Measurements from ENCODE around the gene LPCAT3. TPM values are rescaled to one million over a fixed set of nuclear protein-coding genes. Genes with fewer than 3 reads are reported as not detected.

LPCAT3 gene, protein sequence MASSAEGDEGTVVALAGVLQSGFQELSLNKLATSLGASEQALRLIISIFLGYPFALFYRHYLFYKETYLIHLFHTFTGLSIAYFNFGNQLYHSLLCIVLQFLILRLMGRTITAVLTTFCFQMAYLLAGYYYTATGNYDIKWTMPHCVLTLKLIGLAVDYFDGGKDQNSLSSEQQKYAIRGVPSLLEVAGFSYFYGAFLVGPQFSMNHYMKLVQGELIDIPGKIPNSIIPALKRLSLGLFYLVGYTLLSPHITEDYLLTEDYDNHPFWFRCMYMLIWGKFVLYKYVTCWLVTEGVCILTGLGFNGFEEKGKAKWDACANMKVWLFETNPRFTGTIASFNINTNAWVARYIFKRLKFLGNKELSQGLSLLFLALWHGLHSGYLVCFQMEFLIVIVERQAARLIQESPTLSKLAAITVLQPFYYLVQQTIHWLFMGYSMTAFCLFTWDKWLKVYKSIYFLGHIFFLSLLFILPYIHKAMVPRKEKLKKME
- 23.0 TPM for total RNA-seq

DNA sequence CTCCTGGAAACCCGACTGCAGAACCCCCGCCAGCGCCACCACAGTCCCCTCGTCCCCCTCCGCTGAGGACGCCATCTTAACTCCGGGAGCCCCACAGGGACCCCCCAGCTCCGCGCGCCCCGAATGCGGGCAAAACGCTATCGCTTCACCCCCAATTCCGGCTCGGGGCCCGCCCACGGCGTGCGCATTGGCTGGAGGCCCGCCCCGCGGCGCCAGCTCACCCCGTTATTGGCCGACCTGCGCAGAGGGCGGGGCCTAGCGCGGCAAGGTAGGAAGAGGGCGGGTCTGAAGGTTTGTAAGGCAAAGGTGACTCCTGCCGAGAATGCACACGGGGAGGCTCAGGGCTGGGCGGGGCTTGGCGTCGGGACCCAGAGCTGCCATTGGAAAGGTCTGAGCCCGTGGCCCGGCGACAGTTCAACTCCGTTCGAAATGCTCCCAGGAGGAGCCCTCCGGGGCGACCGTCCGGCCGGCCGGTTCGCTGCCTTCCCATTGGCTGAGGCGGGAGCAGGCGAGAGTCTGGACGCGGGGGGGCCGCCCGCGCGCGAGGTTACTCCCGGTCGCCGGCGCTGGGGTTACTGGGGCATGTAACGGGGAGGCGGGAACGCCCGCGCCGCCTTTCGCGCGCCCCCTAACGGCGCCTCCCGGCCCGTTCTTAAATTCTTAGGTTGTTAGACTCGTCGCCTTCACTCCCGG, at the start of gene LPCAT3:
LPCAT3 (minus strand) TSS at position 127 of the 693 bp plus-strand sequence; CDS start at position 75, 52 bp downstream.
- no peaks in the 10 kb centered on the region for H3K27me3 ChIP-seq
- DNase-seq (ENCODE audit: low spot score in 2 of 2), result peak; percentile 92 to 99
- intact Hi-C loops (cut with DNase I), result loop anchor here (1.0 to 5.0 kb wide), 7 partner anchors 42 to 170 kb away; partner anchors contain the start of genes ATN1, C12orf57, C1R and C1RL
- H3K27ac ChIP-seq, result peak within 1 kb of the TSS; percentile 87 to 92
- peak within 1 kb of the TSS; percentile 66 to 73 for H3K4me3 ChIP-seq
- TF ChIP-seq, protein P1, sequence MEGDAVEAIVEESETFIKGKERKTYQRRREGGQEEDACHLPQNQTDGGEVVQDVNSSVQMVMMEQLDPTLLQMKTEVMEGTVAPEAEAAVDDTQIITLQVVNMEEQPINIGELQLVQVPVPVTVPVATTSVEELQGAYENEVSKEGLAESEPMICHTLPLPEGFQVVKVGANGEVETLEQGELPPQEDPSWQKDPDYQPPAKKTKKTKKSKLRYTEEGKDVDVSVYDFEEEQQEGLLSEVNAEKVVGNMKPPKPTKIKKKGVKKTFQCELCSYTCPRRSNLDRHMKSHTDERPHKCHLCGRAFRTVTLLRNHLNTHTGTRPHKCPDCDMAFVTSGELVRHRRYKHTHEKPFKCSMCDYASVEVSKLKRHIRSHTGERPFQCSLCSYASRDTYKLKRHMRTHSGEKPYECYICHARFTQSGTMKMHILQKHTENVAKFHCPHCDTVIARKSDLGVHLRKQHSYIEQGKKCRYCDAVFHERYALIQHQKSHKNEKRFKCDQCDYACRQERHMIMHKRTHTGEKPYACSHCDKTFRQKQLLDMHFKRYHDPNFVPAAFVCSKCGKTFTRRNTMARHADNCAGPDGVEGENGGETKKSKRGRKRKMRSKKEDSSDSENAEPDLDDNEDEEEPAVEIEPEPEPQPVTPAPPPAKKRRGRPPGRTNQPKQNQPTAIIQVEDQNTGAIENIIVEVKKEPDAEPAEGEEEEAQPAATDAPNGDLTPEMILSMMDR (IDR thresholded peaks at IDR 0.05), result peak; percentile 83 to 92 (median 90)
- peaks cover 5% of the 10 kb centered on the region in 2 donors for H3K4me1 ChIP-seq
- H3K36me3 ChIP-seq, result no peaks in the 10 kb centered on the region
- H3K9me3 ChIP-seq, result no peaks in the 10 kb centered on the region

DNA sequence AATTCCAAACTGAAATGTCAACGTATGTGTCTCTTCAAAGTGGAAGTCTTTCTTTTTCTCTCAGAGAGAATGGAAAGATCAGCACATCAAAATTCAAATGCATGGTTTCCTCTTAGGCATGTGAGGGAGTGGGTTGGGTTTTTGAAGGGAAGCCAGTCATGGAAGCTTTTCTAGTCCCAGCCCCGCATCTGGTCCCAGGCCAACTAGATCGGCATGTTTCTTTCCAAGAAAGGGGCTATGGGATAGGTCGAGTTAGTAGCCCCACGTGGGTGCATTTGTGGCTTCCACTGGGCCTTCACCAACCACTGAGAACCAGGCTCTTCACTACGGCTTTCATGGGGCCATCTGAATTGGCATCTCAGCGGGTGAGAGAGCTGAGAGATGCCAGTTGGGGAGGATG, 48.8 kb upstream of the LPCAT3 start:
- H3K36me3 ChIP-seq, result peaks cover 16 to 40% of the 10 kb centered on the region in 2 donors
- no peak overlapping the region for H3K4me3 ChIP-seq
- H3K27ac ChIP-seq, result no peak overlapping the region
- H3K27me3 ChIP-seq, result no peaks in the 10 kb centered on the region
- intact Hi-C loops (cut with DNase I), result loop anchor here (10.0 kb wide), 1 partner anchor 118 kb away; the partner anchor contains the start of gene PEX5
- H3K9me3 ChIP-seq, result no peaks in the 10 kb centered on the region
- TF ChIP-seq, protein P1 (IDR thresholded peaks at IDR 0.05), result no peak
- no peak for DNase-seq (ENCODE audit: low spot score in 2 of 2)
- H3K4me1 ChIP-seq, result no peaks in the 10 kb centered on the region

DNA sequence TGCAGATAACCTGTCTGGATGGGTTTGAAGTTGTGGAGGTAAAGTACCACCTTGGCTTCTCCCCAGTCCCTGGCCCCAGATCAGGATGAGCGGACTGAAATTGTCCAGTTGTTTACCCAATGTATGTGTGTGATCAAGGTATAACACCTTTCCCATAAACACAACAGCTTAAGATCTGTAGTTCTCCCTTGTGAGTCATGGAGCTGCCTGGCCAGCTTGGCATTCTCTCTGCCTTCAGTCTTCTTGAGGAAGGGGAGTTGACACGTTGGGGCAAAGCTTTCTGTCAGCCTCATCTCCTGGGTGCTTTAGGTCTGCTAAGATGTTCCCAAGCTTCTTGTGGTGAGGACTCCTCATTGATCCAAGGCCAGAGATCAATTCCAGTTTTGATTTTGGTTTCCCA, 48.3 kb upstream of the LPCAT3 start:
- intact Hi-C loops (cut with DNase I), result loop anchor here (10.0 kb wide), 1 partner anchor 118 kb away; the partner anchor contains the start of gene PEX5
- Histone ChIP-seq H3K4me3 (no peak overlapping the region), H3K27ac (no peak overlapping the region), H3K9me3 (no peaks in the 10 kb centered on the region), H3K27me3 (no peaks in the 10 kb centered on the region), H3K4me1 (no peaks in the 10 kb centered on the region), H3K36me3 (peaks cover 16 to 40% of the 10 kb centered on the region in 2 donors)
- DNase-seq (ENCODE audit: low spot score in 2 of 2), result no peak
- TF ChIP-seq, protein P1 (IDR thresholded peaks at IDR 0.05), result no peak

DNA sequence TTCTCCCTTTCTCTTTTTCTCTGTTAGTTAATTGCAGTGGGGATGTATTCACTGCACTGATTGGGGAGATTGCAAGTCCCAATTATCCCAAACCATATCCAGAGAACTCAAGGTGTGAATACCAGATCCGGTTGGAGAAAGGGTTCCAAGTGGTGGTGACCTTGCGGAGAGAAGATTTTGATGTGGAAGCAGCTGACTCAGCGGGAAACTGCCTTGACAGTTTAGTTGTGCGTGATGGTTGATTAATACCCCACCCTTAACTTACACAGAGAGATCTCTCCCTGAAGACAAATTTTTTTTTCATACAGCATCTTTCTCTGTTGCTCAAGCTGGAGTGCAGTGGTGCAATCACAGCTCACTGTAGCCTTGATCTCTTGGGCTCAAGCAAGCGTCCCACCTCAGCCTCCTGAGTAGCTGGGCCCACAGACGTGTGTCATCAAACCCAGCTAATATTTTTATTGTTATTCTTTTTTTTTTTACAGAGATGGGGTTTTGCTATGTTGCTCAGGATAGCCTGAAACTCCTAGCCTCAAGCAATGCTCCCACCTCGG, 46.9 kb upstream of the LPCAT3 start:
- H3K27me3 ChIP-seq, result no peaks in the 10 kb centered on the region
- no peak overlapping the region for H3K27ac ChIP-seq
- peaks cover 13 to 35% of the 10 kb centered on the region in 2 donors for H3K36me3 ChIP-seq
- TF ChIP-seq, protein P1 (IDR thresholded peaks at IDR 0.05), result no peak
- intact Hi-C loops (cut with DNase I), result loop anchor here (10.0 kb wide), 1 partner anchor 120 kb away; the partner anchor contains the start of gene PEX5
- H3K4me3 ChIP-seq, result no peak overlapping the region
- H3K9me3 ChIP-seq, result no peaks in the 10 kb centered on the region
- no peak for DNase-seq (ENCODE audit: low spot score in 2 of 2)
- H3K4me1 ChIP-seq, result peaks cover 0 to 9% of the 10 kb centered on the region in 2 donors

DNA sequence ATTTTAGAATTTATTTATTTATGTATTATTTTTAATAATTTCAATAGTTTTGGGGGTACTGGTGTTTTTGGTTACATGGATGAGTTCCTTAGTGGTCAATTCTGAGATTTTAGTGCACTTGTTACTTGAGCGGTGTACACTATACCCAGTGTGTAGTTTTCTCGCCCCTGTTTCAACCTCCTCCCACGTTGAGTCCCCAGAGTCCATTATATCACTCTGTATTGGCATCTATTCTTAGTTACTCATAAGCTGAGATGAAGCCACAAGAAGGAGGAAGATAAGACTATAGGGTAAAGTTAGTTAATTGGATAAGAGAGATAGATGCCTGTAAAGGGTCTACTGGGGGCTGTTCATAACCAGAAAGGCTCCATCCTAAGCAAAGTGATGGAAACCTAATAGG, 46.2 kb upstream of the LPCAT3 start:
- peaks cover 0 to 15% of the 10 kb centered on the region in 2 donors for H3K4me1 ChIP-seq

More for the DNA sequence above, 46.2 kb upstream of the LPCAT3 start:
- H3K27me3 ChIP-seq, result no peaks in the 10 kb centered on the region
- no peak overlapping the region for H3K4me3 ChIP-seq
- no peaks in the 10 kb centered on the region for H3K9me3 ChIP-seq
- no peak for DNase-seq (ENCODE audit: low spot score in 2 of 2)
- TF ChIP-seq, protein P1 (IDR thresholded peaks at IDR 0.05), result no peak
- peaks cover 12 to 29% of the 10 kb centered on the region in 2 donors for H3K36me3 ChIP-seq
- intact Hi-C loops (cut with DNase I), result loop anchor here (10.0 kb wide), 1 partner anchor 120 kb away; the partner anchor contains the start of gene PEX5
- H3K27ac ChIP-seq, result no peak overlapping the region
